Caco-2 (cell line): ENCODE measurements around the gene TEK. TPM values are rescaled to one million over a fixed set of nuclear protein-coding genes. Genes with fewer than 3 reads are reported as not detected.

Experiments used
- BruUV-seq: library from RNA; stranded (reverse); fragments of 400-500 nt; replicated peaks from 2 replicates; lab custom pipeline; 2021; lab: Mats Ljungman, UMichigan
- CTCF ChIA-PET: fragments of 300-600 bp; sonication (Branson Sonifier 250); formaldehyde crosslinking; loops from one replicate; lab custom pipeline; 2022; ENCODE audit warnings: antibody characterized with exemption; lab: Charles Lee
- POLR2A ChIA-PET: fragments of 300-600 bp; sonication (Branson Sonifier 250); formaldehyde crosslinking; loops from one replicate; lab custom pipeline; 2022; ENCODE audit warnings: antibody characterized with exemption; lab: Charles Lee
- DNase-seq, 2 experiments: peaks; one replicate each; pipeline versions ENCODE4 v3.0.0 to v3.0.0-alpha.2; 2020 to 2022
- H3K27me3 ChIP-seq: replicated peaks from 2 replicates; pipeline ENCODE4 v1.6.0; 2011; ENCODE audit warnings: low read length; ENCODE audit not compliant: control insufficient read depth, insufficient read depth
- H3K36me3 ChIP-seq: 2 replicates; pipeline ENCODE4 v1.5.1; 2011; ENCODE audit warnings: low read length; ENCODE audit not compliant: control insufficient read depth, insufficient read depth
- H3K4me1 ChIP-seq: fragments of 250-450 bp; sonication (Bioruptor Pico); 2 replicates; pipeline ENCODE4 v1.5.1; 2020; ENCODE audit warnings: mild to moderate bottlenecking
- H3K4me3 ChIP-seq: 2 replicates; pipeline ENCODE4 v1.5.1; 2011; ENCODE audit warnings: low read depth, mild to moderate bottlenecking, control low read depth, low read length
- H3K9me3 ChIP-seq: fragments of 250-450 bp; sonication (Bioruptor Pico); 2 replicates; pipeline ENCODE4 v1.5.1; 2020; ENCODE audit warnings: mild to moderate bottlenecking, moderate library complexity
- H3K27ac Mint-ChIP-seq: one replicate; pipeline ENCODE4 v1.8.0; 2022; ENCODE audit warnings: mixed read lengths; ENCODE audit not compliant: unreplicated experiment
- H3K27me3 Mint-ChIP-seq: one replicate; pipeline ENCODE4 v1.8.0; 2022; ENCODE audit warnings: mixed read lengths; ENCODE audit not compliant: insufficient read depth, unreplicated experiment
- H3K36me3 Mint-ChIP-seq: one replicate; pipeline ENCODE4 v1.8.0; 2022; ENCODE audit warnings: mild to moderate bottlenecking, mixed read lengths; ENCODE audit not compliant: insufficient read depth, unreplicated experiment
- H3K4me1 Mint-ChIP-seq: one replicate; pipeline ENCODE4 v1.8.0; 2022; ENCODE audit warnings: low read depth, mixed read lengths; ENCODE audit not compliant: unreplicated experiment
- H3K4me3 Mint-ChIP-seq: one replicate; pipeline ENCODE4 v1.8.0; 2022; ENCODE audit warnings: mild to moderate bottlenecking, moderate library complexity, mixed read lengths; ENCODE audit not compliant: unreplicated experiment
- H3K9me3 Mint-ChIP-seq: one replicate; pipeline ENCODE4 v1.8.0; 2022; ENCODE audit warnings: mixed read lengths; ENCODE audit not compliant: unreplicated experiment
- intact Hi-C: fragments of 100-400 bp; cut with micrococcal nuclease; formaldehyde crosslinking; loops from one replicate; pipeline ENCODE4 v1.10.0; 2022; ENCODE audit not compliant: unreplicated experiment
- total RNA-seq: library from RNA; stranded (reverse); gene quantifications from 2 replicates; pipeline ENCODE4 v1.2.3, GENCODE V29; 2022
- TF ChIP-seq, protein P1 (sequence below), 2 experiments: fragments of 200-600 bp in 1 of 2; IDR thresholded peaks; 1 replicate in 1 of 2; 2 replicates in 1 of 2; pipeline versions ENCODE4 v1.5.1 to v1.8.0; 2011 to 2022; ENCODE audit warnings: antibody characterized with exemption in 1 of 2, control low read depth in 1 of 2, inconsistent platforms in 1 of 2, low read depth in 1 of 2, low read length in 1 of 2, mild to moderate bottlenecking in 1 of 2, moderate library complexity in 1 of 2; ENCODE audit not compliant: insufficient read depth in 1 of 2, severe bottlenecking in 1 of 2, unreplicated experiment in 1 of 2

The TEK gene
- total RNA-seq, 1 experiment from 2014 or later = not detected

DNA sequence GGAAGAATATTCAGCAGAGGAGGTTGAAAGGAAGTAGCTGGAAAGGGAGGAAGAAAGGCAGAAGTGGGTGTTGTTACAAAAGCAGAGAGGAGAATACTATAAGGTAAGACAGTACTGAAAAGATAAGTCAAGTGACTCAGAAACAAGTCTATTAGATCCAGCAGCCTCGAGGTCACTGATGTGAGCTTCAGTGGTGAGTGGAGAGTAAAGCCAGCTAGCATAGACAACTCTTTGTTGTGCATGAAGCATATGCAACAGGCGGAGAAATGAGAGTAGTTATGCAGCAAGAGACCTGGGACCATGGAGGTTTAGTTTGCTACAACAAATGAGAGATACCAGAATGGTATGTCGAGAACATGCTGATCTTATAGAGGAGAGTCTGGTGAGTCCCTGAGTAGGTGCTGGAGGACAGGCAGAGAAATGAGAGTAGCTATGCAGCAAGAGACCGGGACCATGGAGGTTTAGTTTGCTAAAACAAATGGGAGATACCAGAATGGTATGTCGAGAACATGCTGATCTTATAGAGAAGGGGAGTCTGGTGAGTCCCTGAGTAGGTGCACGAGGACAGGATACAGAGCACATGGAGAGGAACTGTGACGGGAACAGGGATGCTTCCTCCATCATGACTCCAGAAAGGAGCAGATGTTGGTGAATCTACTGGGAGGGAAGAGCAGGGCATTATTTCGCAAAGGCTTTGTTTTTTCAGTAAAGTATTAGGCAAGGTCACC lies 151.9 kb downstream of the TEK start:
- no TSS peak for BruUV-seq
- CTCF ChIA-PET = no interaction called here
- intact Hi-C loops = no loop called here

DNA sequence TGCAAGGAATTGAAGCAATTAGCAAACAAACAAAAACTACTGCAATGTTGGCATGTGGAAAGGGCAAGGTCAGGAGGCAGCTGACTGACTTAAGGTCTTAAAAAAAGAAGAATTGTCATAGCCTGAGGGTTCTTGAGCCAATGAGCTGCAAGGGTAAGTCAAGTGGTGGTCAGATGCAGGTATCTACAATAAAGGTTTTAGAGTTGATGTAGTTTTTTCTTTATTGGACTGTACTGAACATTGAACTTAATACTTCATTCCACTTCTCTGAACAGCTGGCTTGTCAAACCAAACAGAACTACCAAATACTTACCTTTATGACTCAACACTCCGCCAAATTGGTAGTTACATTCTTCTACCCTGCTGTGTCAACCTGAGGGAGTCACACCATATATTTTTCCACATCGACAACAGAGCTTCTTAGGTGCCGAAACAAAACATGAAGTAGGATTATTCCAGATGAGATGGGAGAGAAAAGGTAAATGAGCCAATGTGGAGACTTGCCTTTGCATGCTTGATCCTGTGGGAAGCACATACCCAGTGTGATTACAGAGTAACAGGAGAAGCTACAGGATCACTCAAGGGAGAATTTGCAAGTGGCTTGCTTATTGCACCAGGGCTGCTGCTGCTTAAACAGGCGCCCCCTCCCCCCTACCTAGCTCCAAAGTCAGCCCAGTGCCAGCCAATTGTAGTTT lies 152.6 kb downstream of the TEK start:
- Histone ChIP-seq H3K9me3 (no peaks in the 10 kb centered on the region), H3K4me1 (no peaks in the 10 kb centered on the region), H3K4me3 (no peak overlapping the region), H3K36me3 (no peaks in the 10 kb centered on the region), H3K27me3 (no peaks in the 10 kb centered on the region)
- no peak overlapping the region for H3K27ac Mint-ChIP-seq
- no peaks in the 10 kb centered on the region for H3K4me1 Mint-ChIP-seq
- TF ChIP-seq, protein P1, sequence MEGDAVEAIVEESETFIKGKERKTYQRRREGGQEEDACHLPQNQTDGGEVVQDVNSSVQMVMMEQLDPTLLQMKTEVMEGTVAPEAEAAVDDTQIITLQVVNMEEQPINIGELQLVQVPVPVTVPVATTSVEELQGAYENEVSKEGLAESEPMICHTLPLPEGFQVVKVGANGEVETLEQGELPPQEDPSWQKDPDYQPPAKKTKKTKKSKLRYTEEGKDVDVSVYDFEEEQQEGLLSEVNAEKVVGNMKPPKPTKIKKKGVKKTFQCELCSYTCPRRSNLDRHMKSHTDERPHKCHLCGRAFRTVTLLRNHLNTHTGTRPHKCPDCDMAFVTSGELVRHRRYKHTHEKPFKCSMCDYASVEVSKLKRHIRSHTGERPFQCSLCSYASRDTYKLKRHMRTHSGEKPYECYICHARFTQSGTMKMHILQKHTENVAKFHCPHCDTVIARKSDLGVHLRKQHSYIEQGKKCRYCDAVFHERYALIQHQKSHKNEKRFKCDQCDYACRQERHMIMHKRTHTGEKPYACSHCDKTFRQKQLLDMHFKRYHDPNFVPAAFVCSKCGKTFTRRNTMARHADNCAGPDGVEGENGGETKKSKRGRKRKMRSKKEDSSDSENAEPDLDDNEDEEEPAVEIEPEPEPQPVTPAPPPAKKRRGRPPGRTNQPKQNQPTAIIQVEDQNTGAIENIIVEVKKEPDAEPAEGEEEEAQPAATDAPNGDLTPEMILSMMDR (IDR thresholded peaks at IDR 0.05; ENCODE audit: insufficient read depth in 1 of 2, low read depth in 1 of 2, low read length in 1 of 2, severe bottlenecking in 1 of 2, unreplicated experiment in 1 of 2) = no peak
- intact Hi-C loops = no loop called here
- ChIA-PET CTCF (no interaction called here), POLR2A (no interaction called here)
- no peaks in the 10 kb centered on the region for H3K36me3 Mint-ChIP-seq
- BruUV-seq = no TSS peak
- no peaks in the 10 kb centered on the region for H3K27me3 Mint-ChIP-seq
- no peak for DNase-seq
- H3K4me3 Mint-ChIP-seq = no peak overlapping the region
- no peaks in the 10 kb centered on the region for H3K9me3 Mint-ChIP-seq

More for the DNA sequence above, 151.9 kb downstream of the TEK start:
- Mint-ChIP-seq H3K9me3 (no peaks in the 10 kb centered on the region), H3K4me1 (no peaks in the 10 kb centered on the region), H3K4me3 (no peak overlapping the region), H3K27me3 (no peaks in the 10 kb centered on the region), H3K27ac (no peak overlapping the region), H3K36me3 (no peaks in the 10 kb centered on the region)
- no peak for DNase-seq
- H3K9me3 ChIP-seq = no peaks in the 10 kb centered on the region
- TF ChIP-seq, protein P1 (IDR thresholded peaks at IDR 0.05; ENCODE audit: insufficient read depth in 1 of 2, low read depth in 1 of 2, low read length in 1 of 2, severe bottlenecking in 1 of 2, unreplicated experiment in 1 of 2) = no peak
- no peaks in the 10 kb centered on the region for H3K27me3 ChIP-seq
- H3K4me3 ChIP-seq = no peak overlapping the region
- no peaks in the 10 kb centered on the region for H3K36me3 ChIP-seq
- POLR2A ChIA-PET = no interaction called here
- H3K4me1 ChIP-seq = no peaks in the 10 kb centered on the region

DNA sequence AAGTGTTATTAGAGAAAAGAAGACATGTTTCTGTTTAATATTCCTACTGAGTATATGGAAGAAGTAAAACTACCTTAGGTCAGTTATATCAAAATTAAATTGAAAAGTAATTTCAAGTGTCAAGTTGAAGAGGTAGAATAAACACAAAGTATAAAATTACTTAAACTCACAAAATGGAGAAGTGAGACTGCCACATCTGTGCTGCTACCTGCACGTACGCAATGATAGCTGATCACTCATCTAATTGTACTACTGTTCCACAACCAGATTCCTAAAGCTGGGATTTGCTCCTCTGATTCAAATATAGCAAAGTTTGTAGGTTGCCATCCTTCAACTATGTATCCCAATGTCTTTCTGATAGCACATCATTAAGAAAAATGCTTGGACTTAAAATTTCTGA lies 163.1 kb downstream of the TEK start:
- intact Hi-C loops = no loop called here
- Histone ChIP-seq H3K9me3 (no peaks in the 10 kb centered on the region), H3K27me3 (no peaks in the 10 kb centered on the region), H3K4me3 (no peak overlapping the region), H3K4me1 (no peaks in the 10 kb centered on the region), H3K36me3 (no peaks in the 10 kb centered on the region)
- ChIA-PET CTCF (no interaction called here), POLR2A (no interaction called here)
- Mint-ChIP-seq H3K27me3 (no peaks in the 10 kb centered on the region), H3K4me3 (no peak overlapping the region), H3K9me3 (no peaks in the 10 kb centered on the region), H3K4me1 (no peaks in the 10 kb centered on the region), H3K36me3 (no peaks in the 10 kb centered on the region), H3K27ac (no peak overlapping the region)
- no TSS peak for BruUV-seq
- DNase-seq = no peak
- TF ChIP-seq, protein P1 (IDR thresholded peaks at IDR 0.05; ENCODE audit: insufficient read depth in 1 of 2, low read depth in 1 of 2, low read length in 1 of 2, severe bottlenecking in 1 of 2, unreplicated experiment in 1 of 2) = no peak
